SW480 (cell line): ENCODE results near the gene DNAH3.
"Not testable (repeated sequence)": the region's sequence is repeated elsewhere in the genome, so short reads cannot be mapped to it uniquely, and the experiment has no call there.

Source experiments
- DNase-seq: peaks from one replicate; pipeline ENCODE4 v3.0.0-alpha.2; 2016; ENCODE audit warnings: low spot score

DNAH3 gene

DNA sequence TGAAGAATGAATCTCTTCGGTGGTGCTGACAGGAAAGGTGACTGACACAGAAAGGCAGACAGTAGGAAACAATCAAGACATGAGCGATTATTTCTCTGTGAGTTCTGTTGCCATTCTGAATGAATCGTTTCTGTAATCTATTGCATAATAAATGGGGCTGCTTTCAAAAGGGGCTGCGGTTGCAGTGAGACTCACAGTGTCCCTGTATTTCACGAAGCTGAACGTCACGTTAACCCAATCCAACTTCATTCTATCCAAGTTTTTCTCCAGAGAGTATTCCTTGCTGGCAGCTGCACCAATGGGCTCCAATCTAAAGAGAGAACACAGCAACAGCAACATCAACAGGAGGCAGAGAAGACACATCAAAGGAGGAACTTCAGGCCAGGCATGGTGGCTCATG is 75.4 kb downstream of the DNAH3 start:
- DNase-seq: no peak

DNA sequence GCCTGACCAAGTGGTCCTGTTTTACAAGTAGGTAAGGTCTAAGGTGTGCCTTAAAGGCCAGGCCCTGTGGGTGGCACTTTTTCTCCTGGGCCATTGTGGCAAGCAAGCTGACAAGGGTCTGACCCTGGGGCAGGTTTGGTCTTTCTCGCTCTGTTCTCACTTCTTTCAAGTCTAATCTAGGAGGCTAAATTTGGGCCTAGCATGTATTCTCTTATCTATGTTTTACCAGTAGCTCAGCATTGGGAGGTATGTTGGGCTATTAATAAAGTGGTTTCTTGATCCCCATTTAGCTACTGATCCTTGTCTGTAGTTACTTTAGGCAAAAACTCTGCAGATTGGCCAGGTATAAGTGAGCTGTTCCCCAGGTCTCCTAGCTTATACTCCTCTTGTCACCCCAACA is 77.7 kb downstream of the DNAH3 start:
- DNase-seq: no peak

GRCh38 chr16:21071741-21072140 is 78.9 kb downstream of the DNAH3 start:
- no peak for DNase-seq

GRCh38 chr16:21070564-21070963 is 80.1 kb downstream of the DNAH3 start:
- no peak for DNase-seq

- no peak for DNase-seq
These were observed 80.7 kb downstream of the DNAH3 start for GRCh38 chr16:21069986-21070385.

- no peak for DNase-seq
These were observed 86.4 kb downstream of the DNAH3 start for GRCh38 chr16:21064203-21064602.

GRCh38 chr16:21063314-21063713 is 87.3 kb downstream of the DNAH3 start:
- DNase-seq: not testable (repeated sequence)

DNA sequence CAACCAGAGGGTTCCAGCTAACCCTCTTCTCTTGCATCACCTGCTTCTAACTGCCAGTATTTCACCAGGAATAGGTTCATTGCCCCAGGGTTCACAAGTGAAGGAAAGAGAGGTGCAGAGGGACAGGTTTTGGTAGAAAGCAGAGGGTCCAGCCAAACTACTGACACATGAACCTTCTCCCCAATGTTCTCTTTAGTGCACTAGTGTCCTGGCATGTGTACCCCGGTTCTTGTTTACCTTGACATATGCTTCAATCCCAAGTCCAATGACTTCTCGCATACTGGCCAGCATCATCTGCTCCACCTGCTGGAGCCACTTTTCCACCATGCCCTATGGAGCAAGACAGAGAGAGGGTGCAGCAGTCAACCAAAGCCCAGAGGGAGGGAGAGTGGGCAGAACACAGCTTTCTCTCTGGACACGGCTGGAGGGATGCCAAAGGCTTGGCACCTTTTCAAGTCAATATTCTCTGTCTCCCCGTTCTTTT is 90.6 kb downstream of the DNAH3 start:
- DNase-seq: no peak

DNA sequence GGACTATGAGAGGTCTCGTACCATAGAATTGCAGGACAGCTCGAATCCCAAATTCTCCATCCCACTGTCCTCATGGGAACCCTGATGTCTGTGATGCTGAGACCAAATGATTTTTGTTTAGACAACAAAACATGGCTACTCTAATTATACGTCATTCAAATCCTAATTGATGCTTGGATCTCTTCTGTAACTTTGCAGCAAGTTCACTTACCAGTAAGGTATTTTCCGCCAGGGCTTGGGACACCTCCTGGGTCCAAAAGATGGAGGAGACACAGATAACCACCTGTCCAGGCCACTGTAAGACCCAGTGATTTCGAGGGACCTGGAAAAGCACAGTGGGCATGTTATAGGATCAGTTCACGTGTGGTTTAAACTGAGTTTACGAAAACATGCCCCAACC is 92.8 kb downstream of the DNAH3 start:
- DNase-seq: no peak

DNA sequence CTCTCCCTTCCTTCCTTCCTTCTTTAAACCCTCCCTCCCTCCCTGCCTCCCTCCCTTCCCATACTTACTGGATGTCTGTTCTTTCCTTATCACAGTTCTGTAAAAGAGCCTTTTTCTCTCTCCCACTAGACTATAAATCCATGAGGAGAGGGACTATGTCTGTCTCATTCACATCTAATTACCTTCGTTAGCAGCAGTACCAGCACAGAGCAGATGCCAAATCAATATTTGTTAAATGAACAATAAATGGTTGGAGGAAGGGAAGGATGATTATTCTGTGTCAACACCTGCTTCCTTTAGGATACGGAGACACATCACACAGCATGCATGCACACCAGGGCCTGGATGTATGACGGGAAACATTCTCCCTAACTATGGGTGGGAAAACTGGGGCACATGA is 94.2 kb downstream of the DNAH3 start:
- DNase-seq: no peak

DNA sequence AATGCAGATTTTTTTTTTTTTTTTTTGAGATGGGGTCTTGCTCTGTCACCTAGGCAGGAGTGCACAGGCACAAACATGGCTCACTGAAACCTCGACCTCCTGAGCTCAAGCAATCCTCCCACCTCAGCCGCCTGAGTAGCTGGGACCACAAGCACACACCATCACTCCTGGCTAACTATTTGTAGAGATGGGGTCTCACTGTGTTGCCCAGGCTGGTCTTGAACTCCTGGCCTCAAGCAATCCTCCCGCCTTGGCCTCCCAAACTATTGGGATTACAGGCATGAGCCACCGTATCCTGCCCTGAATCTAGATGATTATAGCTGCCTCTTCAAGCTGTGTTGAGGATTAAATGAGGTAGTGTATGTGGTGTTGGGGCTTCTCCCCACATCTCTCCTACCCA is 94.9 kb downstream of the DNAH3 start:
- DNase-seq: not testable (repeated sequence)

DNA sequence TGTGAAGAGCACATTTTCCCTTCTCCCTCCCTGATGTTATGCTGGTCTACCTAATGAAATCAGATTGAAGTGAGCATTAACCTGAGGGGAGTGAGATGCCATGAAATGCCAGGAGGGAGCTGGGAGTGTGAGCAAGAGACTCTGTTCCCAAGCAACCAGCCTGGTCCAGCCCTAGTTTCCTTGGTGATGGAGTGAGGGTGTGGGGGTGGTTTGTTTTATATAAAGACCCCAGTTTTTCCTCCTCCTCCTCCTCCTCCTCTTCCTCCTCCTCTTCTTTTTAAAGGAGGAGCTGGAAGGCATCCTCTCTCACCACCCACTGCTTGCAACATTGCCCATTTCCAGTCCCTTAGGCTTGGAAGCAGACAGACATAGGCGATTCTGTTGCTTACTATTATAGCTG is 97.1 kb downstream of the DNAH3 start:
- DNase-seq: no peak

GRCh38 chr16:21048091-21048912 is 102.3 kb downstream of the DNAH3 start:
- DNase-seq: not testable (repeated sequence)

DNA sequence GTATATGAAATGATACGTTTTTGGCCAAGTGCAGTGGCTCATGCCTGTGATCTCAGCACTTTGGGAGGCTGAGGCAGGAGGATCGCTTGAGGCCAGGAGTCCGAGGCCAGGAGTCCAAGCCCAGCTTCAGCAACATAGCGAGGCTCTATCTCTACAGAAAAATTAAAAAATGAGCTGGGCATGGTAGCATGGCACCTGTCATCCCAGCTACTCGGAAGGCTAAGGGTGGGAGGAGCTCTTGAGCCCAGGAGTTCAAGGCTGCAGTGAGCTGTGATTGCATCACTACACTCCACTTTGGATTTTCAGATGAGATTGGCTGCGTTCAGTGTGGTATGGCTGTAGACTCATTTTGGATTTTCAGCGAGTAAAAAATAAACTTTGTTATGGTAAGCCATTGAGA is 112.4 kb downstream of the DNAH3 start:
- no peak for DNase-seq

GRCh38 chr16:21037736-21038135 is 112.9 kb downstream of the DNAH3 start:
- no peak for DNase-seq

- DNase-seq: no peak
These were observed 113.5 kb downstream of the DNAH3 start for GRCh38 chr16:21037168-21037567.

DNA sequence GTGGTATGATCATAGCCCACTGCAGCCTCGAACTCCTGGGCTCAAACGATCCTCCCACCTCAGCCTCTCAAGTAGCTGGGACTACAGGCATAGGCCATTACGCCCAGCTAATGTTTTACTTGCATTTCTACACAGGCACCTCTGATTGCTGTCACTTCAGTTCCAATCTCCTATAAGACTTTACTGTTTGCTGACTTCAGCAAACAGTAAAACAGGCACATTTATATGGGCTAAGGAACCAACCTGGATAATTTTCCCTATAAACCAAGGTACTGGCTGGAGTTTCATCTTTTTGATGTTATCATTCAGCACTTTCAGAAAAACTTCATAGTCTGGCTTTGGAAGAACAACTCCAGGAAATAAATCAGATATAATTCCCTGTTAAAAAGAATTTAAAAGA is 114.2 kb downstream of the DNAH3 start:
- DNase-seq: no peak

DNA sequence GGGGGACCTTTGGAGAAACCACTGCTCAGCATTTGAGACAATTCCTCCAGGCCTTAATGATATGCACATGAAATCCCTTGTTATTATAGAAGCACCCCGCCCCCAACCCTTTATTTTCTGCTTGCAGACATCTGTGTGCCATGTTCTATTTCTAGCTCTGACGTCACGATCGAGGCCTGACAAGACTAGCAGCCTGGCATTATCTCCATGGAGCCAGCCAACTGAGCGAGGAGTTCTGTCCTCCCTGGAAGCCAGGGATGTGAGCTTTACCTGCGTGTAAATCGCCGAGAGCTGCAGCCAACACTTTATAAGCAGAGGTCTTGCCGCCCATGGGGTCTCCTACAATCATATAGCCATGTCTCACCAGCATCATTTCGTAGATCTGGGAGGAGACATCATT is 116.9 kb downstream of the DNAH3 start:
- DNase-seq: no peak

GRCh38 chr16:21033264-21033663 is 117.4 kb downstream of the DNAH3 start:
- DNase-seq: no peak

DNA sequence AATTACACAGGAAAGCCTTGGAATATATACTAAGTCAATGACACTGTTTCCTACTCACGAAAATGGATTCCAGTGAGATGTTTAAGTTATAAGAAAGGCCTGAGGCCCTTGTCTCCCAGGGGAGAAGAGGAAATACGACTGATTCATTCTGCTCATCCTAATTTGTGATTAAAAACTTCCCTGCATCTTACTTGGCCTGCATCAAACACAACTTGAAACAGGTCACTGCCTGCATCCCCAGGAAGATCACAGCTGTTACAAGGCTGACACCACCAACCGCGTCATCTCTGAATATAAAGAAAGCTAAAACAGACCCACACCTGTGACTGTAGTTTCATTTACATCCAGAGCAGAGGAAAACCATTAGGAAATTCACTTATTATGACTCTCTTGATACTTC is 121.9 kb downstream of the DNAH3 start:
- DNase-seq: no peak

- DNase-seq: no peak
These were observed 123.8 kb downstream of the DNAH3 start for GRCh38 chr16:21026846-21027245.

GRCh38 chr16:21023509-21024202 is 127.0 kb downstream of the DNAH3 start:
- DNase-seq: no peak

GRCh38 chr16:21021316-21021715 is 129.3 kb downstream of the DNAH3 start:
- DNase-seq: no peak

DNA sequence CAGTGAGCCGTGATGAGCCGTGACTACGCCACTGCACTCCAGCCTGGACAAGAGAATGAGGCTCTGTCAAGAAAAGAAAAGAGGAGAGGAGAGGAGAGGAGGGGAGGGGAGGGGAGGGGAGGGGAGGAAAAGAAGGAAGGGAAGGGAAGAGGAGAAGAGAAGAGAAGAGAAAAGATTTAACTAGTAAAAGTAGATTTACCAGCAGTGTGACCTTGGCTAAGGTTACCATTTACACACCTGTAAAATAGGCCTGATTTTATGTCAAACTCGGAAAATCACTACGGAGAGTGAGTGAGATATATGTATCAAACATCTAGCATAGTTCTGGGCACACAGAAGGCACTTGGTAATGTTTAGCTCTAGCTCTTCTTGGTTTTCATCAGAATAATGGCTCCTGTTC is 140.8 kb downstream of the DNAH3 start:
- no peak for DNase-seq
